ENCODE measurements around the gene CD33.

CD33 gene

DNA sequence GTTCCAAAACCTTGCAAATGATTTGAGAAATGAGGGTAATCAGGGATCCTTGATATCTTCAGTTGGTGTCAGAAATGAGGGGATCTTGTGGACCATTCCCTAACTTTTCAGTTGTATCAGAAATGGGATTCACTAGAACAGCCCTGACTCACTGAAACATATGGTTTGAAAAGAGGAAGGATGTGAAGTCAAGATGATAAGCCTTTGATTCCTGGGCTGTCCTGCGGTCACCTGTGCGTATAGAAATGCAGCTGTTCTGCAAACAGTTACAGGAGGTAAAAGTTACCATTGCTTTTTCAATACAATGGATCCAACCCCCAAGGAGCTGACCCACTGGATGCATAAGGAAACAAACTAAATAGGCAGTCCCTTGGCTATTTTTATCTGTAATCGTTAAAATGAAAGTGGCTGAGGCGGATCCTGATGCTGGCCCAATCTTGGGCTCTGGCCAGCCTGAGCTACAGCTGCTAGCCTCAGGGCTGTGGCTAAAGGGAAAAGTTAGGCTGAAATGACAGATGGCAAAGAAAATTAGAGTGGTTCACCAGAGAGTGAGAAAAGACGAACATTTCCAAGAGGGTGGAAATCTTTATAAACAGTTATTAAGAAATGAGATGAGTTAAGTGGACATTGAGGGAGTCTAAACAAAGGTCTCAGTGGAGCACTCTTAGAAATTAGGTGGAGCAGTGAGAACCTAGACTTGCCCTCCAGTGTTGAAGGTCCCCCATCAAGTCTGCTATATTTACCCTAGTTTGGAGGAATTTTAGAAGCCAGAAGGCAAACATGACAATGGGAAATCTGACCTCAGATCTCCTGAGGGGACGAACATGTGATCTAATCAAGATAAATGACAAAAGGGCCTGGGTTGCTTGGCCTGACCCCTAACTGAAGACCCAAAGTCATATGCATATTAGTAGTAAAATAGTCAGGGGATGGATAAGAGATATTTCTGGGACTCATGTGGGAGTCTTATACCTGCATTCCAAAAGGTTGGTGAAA lies 33.6 kb downstream of the CD33 start:
- DNase-seq (ENCODE audit: low read depth, low spot score), result no peak

DNA sequence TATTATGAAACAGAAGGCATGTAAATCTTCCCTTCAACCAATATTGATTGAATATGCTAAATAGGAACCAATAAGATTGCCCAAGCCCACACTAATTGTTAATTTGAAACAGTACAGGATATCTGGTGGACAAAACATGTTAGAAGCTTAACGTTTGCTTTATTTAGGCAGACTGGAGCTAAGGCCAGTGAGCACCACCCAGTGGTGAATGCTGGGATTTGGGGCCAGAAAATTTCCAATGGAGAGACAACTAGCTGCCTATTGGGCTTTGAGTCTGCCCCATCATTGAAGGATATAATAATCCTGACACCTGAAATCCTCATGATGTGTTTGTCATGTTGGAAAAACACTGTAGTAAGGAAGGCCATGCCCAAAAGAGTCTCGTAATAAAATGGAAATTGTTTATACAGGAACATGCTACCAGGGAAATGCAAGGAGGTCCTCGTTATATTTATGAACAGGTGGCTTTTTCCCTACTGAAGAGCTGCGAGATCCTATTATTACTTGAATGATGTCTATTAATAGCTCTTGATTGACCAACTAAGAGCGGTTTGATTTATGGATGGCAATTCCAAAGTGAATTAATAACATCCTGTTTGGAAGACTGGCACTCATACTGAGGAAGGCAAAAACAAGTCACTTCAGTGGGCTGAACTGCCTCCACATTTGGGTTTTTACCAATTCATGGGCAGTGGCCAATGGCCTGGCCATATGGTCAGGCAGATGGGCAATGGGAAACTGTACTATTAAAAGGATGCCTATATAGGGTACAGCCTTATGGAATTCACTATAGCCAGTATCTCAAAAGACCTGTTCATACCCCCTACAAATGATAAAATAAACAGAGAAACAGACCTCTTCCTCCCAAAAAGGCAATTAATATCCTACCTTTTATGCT lies 34.7 kb downstream of the CD33 start:
- DNase-seq (ENCODE audit: low read depth, low spot score), result no peak

DNA sequence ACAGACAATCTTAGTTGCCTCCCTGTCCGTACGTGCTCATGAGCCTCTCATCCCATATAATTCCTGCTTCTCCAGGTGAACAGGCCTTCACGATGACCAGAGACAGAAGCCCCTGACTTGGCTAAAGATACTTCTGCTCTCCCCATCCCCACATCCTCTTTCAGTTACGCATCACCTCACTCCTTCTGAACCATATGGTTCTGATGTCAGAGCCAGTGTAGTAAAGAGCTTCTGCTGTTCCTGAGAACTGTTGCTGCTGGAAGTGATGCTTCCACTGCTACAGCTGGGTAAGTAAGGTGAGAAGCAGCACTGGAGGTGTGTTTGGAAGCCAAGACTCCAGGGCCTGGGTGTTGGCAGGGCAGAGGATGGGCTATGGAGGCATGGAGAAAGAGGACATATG lies 38.9 kb downstream of the CD33 start:
- DNase-seq (ENCODE audit: low read depth, low spot score), result no peak

GRCh38 chr19:51271067-51271466 lies 46.2 kb downstream of the CD33 start:
- no peak for DNase-seq (ENCODE audit: low read depth, low spot score)

GRCh38 chr19:51272183-51272810 lies 47.4 kb downstream of the CD33 start:
- no peak for DNase-seq (ENCODE audit: low read depth, low spot score)

DNA sequence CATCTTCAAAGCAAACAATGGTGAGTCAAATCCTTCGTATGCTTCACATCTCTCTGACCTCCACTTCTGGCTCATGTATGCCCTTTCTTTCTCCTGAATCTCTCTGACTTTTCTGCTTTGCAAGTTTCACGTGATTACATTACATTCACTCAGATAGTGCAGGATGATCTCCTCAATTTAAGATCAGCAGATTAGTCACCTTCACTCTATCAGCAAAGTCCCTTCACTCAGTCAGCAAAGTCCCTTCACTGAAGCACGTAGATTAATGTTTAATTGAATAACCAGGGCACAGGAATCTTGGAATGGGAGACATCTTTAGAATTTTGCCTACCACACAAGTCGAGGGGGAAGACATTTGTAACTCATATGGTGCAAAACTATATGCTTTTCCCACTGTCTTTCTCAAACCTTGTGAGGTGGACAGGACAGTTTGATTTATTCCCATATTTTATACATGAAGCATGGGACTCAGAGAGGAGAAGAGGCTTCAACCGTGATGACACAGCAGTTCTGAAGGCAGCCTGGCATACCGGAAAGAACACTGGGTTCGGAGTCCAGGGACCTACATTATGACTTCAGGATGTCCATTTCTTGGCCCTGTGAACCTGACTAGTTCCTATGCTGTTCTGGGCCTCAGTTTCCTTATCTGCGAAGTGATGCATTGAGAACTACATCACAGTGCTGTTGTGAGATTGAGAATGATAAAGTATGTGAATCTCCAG lies 49.3 kb downstream of the CD33 start:
- no peak for DNase-seq (ENCODE audit: low read depth, low spot score)

DNA sequence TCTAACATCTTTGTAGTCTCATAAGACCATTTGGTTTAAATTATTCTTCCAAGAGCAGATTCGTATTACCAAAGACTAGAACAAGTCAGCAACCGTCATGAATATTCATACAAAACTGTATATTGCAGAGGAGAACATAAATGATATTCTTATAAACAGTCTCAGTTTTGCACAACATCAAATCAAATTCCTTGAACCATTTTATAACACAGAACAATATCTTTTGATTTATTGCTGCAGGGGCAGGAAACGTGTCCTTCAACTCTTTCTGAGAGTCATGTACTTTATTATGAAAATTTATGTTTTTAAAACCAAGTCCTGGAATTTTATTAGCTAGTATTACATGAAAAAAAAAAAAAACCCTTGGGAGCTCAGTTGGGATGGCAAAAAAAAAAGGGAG lies 52.2 kb downstream of the CD33 start:
- DNase-seq (ENCODE audit: low read depth, low spot score), result no peak

DNA sequence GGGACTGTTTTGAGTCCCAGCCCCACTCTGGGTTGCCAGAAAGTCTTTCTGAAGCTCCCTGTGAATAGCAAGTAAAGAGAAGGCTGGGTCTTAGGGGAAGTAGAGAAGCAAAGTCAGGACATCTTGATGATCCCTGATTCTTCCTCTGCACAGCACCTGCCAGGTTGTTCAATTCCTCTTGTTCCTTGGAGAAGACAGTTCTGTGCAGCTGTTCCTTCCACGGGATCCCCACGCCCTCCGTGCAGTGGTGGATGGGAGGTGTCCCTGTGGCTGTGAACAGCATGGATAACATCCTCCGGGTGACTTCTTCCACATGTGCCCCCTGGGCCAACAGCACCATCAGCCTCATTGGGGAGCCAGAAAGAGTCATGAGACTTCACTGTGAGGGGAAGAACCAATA lies 57.5 kb downstream of the CD33 start:
- no peak for DNase-seq (ENCODE audit: low read depth, low spot score)

DNA sequence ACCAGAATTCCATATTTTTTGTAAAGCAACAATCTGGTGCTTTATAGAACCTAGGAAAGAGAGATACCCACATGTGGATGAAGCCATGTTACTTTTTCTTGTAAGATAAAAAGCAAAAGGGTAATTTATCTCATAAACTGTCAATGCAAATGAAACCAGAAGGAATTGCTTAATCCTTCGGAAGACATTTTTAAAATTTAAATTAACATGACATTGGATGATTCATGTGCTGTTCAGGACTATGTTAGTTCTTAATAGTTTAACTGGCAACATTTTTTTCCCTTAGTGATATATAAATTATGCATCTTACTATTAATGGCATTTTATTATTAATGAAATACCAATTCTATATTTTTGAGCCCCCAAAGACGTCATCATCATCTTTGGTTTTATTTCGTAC lies 60.8 kb downstream of the CD33 start:
- DNase-seq (ENCODE audit: low read depth, low spot score), result no peak
